Right cardiac atrium (tissue), 5 donors: ENCODE measurements around the gene GSAP. TPM values are rescaled to one million over a fixed set of nuclear protein-coding genes. Genes with fewer than 3 reads are reported as not detected.
A peak's percentile ranks its signal among the peaks of the same experiment; 100 is the strongest.

ENCODE experiments used
- ATAC-seq, 2 donors: fragments of 200-7000 bp; cut with Tn5 transposase; one replicate each; pipeline versions ENCODE4 v1.8.0 to v1.9.1; 2020; ENCODE audit warnings: moderate library complexity in 2 of 2, mild to moderate bottlenecking in 1 of 2
- DNase-seq, 3 donors: peaks; one replicate each; pipeline ENCODE4 v3.0.0-alpha.2; 2020
- H3K27ac ChIP-seq: one replicate; pipeline ENCODE4 v1.5.1; 2013; ENCODE audit warnings: mild to moderate bottlenecking, low read length, control low read depth, moderate library complexity
- H3K27me3 ChIP-seq: one replicate; pipeline ENCODE4 v1.6.1; 2013; ENCODE audit not compliant: control insufficient read depth, insufficient read depth
- H3K4me1 ChIP-seq: one replicate; pipeline ENCODE4 v1.6.1; 2013; ENCODE audit warnings: low read length; ENCODE audit not compliant: control insufficient read depth, insufficient read depth
- H3K4me3 ChIP-seq: one replicate; pipeline ENCODE4 v1.5.1; 2013; ENCODE audit warnings: low read length, control low read depth
- H3K9me3 ChIP-seq: one replicate; pipeline ENCODE4 v1.6.1; 2013; ENCODE audit warnings: low read length; ENCODE audit not compliant: control insufficient read depth
- WGBS: extraction: QIAGEN DNeasy Blood & Tissue Kit; methylation state at CpG from one replicate; pipeline ENCODE4 v1.1.7; 2013; 5-methylcytosine and 5-hydroxymethylcytosine counted together
- intact Hi-C, 4 donors: fragments of 100-400 bp; cut with DNase I; formaldehyde crosslinking; loops; one replicate each; pipeline versions ENCODE4 v1.11.0 to v1.14.0; 2022 to 2023
- polyA plus RNA-seq: library from polyadenylated mRNA; stranded (reverse); fragments of 200-250 nt; gene quantifications from one replicate; pipeline ENCODE4 v1.2.3, GENCODE V29; 2013
- total RNA-seq, 4 donors: library from RNA; stranded (reverse); fragmentation: NEBNext Ultra II Directional; extraction: Animal tissue kit (Norgen Biotek cat#: 25700); gene quantifications; one replicate each; pipeline ENCODE4 v1.2.1, GENCODE V29; 2021
- donor health status: healthy with polysubstance abuse.
- donor health status: DM: no; HTN: yes; CAD: no.
- donor health status: DM: no; HTN: no; CAD: no.
- donor health status: DM: no; HTN: yes; CAD: no; lungs with severe emphysema.
- donor health status: DM: yes; HTN: yes; CAD: no.

Gene GSAP
- total and polyA plus RNA-seq, 5 donors = 7.4 to 14.6 (median 10.8) TPM

DNA sequence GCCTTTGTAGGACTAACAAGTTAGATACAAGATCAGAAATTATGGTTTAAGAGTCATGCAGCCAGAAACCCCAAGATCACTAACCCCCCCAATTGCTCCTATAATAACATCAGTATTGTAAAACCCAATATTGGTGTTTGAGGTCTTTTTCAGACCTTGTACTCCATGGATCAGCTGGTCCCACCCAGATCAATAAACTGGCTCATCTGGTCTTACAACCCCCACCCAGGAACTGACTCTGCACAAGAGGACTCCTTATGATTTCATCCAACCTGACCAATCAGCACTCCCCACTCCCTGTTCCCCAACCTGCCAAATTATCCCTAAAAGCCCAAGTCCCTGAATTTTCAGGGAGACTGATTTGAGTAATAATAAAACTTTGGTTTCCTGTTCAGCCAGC lies 6.4 kb upstream of the GSAP start:
- no peak overlapping the region for H3K27ac ChIP-seq
- H3K9me3 ChIP-seq = no peaks in the 10 kb centered on the region
- no peaks in the 10 kb centered on the region for H3K27me3 ChIP-seq
- no peak for DNase-seq
- ATAC-seq = no peak
- intact Hi-C loops = no loop called here
- no peak overlapping the region for H3K4me3 ChIP-seq
- no peaks in the 10 kb centered on the region for H3K4me1 ChIP-seq

- Histone ChIP-seq H3K9me3 (no peaks in the 10 kb centered on the region), H3K4me1 (no peaks in the 10 kb centered on the region), H3K27me3 (no peaks in the 10 kb centered on the region), H3K27ac (no peak overlapping the region), H3K4me3 (no peak overlapping the region)
- ATAC-seq (no peak), DNase-seq (no peak)
- WGBS = 67% methylated on average over 4 of the region's 4 CpGs
- intact Hi-C loops = no loop called here
Measured at GRCh38 chr7:77420986-77421672, 5.0 kb upstream of the GSAP start.

DNA sequence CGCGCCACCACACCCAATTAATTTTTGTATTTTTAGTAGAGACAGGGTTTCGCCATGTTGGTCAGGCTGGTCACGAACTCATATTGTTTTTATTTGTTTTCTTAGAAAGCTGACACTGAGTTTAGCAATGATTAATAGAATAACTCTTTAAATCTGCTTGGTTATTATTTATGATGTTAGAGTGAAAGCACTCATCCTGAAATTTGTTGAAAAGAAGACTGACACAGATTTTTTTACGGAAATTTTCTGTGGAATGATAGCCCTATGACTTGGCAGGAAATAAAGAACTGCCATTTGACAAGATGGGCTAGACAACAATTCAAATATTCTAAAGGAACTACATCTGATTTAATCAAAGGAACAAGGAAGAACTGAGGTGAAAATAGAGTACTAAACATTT lies 4.3 kb upstream of the GSAP start:
- H3K27ac ChIP-seq = no peak overlapping the region
- no peaks in the 10 kb centered on the region for H3K9me3 ChIP-seq
- H3K27me3 ChIP-seq = no peaks in the 10 kb centered on the region
- no peaks in the 10 kb centered on the region for H3K4me1 ChIP-seq
- no peak overlapping the region for H3K4me3 ChIP-seq
- WGBS = 94% methylated on average over 5 of the region's 5 CpGs
- DNase-seq (no peak), ATAC-seq (no peak)
- intact Hi-C loops = no loop called here

- 83% methylated on average over 4 of the region's 4 CpGs for WGBS
- ATAC-seq (no peak), DNase-seq (no peak)
- intact Hi-C loops = no loop called here
- Histone ChIP-seq H3K27me3 (no peaks in the 10 kb centered on the region), H3K4me3 (no peak overlapping the region), H3K27ac (no peak overlapping the region), H3K4me1 (no peaks in the 10 kb centered on the region), H3K9me3 (no peaks in the 10 kb centered on the region)
Measured at GRCh38 chr7:77419102-77419501, 3.0 kb upstream of the GSAP start.

- intact Hi-C loops = no loop called here
- Histone ChIP-seq H3K4me1 (no peaks in the 10 kb centered on the region), H3K27ac (no peak overlapping the region), H3K27me3 (no peaks in the 10 kb centered on the region), H3K9me3 (no peaks in the 10 kb centered on the region), H3K4me3 (no peak overlapping the region)
- no peak for DNase-seq
- 94% methylated on average over 4 of the region's 4 CpGs for WGBS
- no peak for ATAC-seq
Measured at GRCh38 chr7:77417801-77418200, 1.7 kb upstream of the GSAP start.

DNA sequence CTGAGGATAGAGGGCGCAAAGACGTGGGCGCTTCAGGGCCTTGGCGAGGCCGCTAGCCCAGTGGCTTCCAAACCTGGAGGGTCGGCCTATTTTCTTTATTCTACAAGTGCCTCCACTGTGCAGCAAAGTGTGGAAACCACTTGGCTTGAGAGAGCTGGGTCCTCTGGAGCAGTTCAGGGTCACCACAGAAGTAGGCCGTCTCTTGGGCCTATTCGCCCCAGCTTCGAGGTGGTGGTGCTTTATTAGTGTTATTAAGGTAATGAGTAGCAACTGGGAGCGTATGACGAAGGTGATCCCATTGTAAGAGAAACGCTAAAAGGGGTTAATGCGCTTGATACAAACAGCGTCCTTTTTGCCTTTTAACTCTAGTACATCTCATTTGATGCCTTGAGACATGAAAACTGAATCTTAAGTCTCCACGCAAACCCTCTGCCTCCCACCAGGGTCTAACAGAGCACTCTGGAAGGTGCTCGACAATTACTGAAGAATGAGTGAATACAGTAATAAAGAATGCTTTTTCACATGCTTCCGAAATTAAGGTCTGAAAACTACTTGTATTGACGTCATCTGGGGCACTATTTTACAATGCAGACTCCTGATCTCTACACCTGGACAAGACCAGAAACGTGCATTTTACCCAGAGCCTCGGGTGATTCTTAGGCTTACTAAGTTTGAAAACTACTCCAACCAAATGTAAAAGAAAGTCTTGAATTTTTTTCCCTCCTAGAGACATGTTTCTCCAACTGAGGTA lies 647 bp upstream of the GSAP start:
- ATAC-seq = peak; percentile 31 to 42
- 56% methylated on average over 20 of the region's 20 CpGs for WGBS
- peak overlapping the region; percentile 96 for H3K4me3 ChIP-seq
- no peaks in the 10 kb centered on the region for H3K9me3 ChIP-seq
- no peak for DNase-seq
- no peaks in the 10 kb centered on the region for H3K27me3 ChIP-seq
- intact Hi-C loops = no loop called here
- H3K27ac ChIP-seq = peak overlapping the region; percentile 82
- no peaks in the 10 kb centered on the region for H3K4me1 ChIP-seq

DNA sequence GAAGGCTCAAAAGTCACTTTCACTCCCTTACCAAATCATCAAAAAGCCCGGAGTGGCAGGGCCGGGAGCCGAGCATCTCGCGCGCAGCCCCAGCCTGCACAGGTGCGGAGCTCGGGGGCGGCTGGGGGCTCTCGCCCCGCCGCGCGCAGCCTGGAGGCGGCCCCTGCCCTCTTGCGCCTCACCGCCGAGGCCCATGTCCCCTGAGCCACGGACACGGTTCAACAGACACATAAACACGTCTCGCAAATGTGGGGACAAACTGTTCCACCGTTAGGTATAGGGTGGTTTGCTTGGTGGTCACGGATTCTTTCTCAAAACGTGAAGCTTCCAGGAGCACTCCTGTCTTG lies 700 bp downstream of the GSAP start:
- Histone ChIP-seq H3K27ac (peak overlapping the region; percentile 62), H3K27me3 (no peaks in the 10 kb centered on the region), H3K4me1 (no peaks in the 10 kb centered on the region), H3K9me3 (no peaks in the 10 kb centered on the region), H3K4me3 (peak overlapping the region; percentile 96)
- ATAC-seq (peak; percentile 62 to 64), DNase-seq (peak in 2 of 3 donors; percentile 56 to 66)
- 2% methylated on average over 25 of the region's 25 CpGs for WGBS
- intact Hi-C loops = no loop called here

DNA sequence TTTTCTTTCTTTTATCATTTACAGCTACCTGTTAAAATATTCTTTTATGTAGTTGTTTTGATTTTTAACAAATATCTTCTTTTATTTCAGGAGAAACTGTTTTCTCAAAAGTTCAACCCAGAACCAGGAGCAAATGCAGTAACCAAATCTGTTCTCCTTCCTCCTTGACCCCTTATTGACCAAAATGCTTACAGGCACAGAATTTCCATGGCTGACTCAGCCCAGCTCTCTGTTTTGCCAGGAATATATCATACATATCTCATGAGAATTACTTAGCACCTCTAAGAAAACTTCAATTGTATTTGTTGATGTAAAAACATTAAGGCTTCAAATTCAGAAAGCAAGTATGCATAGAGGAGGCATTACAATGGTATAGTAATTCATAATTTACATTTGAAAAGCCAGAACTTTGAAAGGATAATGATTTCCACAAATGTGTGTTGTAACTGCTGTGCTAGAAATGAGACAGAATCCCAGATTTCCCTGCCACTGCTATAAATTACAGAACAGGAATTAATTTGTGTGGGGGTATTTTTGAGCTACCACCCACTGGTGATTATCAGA lies 2.2 kb downstream of the GSAP start:
- Histone ChIP-seq H3K27ac (no peak overlapping the region), H3K9me3 (no peaks in the 10 kb centered on the region), H3K4me3 (peak overlapping the region; percentile 10), H3K4me1 (no peaks in the 10 kb centered on the region), H3K27me3 (no peaks in the 10 kb centered on the region)
- DNase-seq = no peak
- intact Hi-C loops = no loop called here
- no peak for ATAC-seq

DNA sequence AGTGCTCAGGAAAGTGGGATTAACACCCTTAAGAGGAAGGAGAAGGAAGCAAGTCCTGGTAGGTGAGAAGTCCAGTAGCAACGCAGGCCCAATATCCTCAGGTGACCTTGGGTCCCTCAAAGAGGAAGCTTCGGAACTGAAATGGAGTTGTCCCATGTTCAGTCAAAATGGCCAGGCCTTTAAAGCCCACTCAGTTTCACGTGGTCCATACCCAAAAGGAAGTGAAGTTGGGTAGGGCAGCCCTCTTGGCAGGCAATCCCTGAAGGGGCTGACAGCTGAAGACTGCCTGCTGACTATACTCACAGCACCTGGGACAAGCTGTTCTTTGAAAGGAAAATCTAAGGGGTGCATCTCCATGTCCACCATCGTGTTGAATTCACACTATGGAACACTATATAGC lies 3.0 kb downstream of the GSAP start:
- Histone ChIP-seq H3K27ac (no peak overlapping the region), H3K27me3 (no peaks in the 10 kb centered on the region), H3K4me1 (no peaks in the 10 kb centered on the region), H3K4me3 (no peak overlapping the region), H3K9me3 (no peaks in the 10 kb centered on the region)
- DNase-seq (no peak), ATAC-seq (no peak)
- WGBS = 66% methylated on average over 4 of the region's 4 CpGs
- intact Hi-C loops = no loop called here

GRCh38 chr7:77409739-77410547 lies 6.2 kb downstream of the GSAP start:
- 81% methylated on average over 5 of the region's 5 CpGs for WGBS
- Histone ChIP-seq H3K9me3 (no peaks in the 10 kb centered on the region), H3K27me3 (no peaks in the 10 kb centered on the region), H3K27ac (no peak overlapping the region), H3K4me1 (no peaks in the 10 kb centered on the region), H3K4me3 (no peak overlapping the region)
- DNase-seq (no peak), ATAC-seq (peak; percentile 63 to 75)
- intact Hi-C loops = no loop called here
